ENCODE data around the gene DLGAP4. TPM values are rescaled to one million over a fixed set of nuclear protein-coding genes. Genes with fewer than 3 reads are reported as not detected.
A peak's percentile ranks its signal among the peaks of the same experiment; 100 is the strongest.

Gene DLGAP4
- total and polyA plus RNA-seq, 7 donors: 53.5 to 151 (median 90.4) TPM

DNA sequence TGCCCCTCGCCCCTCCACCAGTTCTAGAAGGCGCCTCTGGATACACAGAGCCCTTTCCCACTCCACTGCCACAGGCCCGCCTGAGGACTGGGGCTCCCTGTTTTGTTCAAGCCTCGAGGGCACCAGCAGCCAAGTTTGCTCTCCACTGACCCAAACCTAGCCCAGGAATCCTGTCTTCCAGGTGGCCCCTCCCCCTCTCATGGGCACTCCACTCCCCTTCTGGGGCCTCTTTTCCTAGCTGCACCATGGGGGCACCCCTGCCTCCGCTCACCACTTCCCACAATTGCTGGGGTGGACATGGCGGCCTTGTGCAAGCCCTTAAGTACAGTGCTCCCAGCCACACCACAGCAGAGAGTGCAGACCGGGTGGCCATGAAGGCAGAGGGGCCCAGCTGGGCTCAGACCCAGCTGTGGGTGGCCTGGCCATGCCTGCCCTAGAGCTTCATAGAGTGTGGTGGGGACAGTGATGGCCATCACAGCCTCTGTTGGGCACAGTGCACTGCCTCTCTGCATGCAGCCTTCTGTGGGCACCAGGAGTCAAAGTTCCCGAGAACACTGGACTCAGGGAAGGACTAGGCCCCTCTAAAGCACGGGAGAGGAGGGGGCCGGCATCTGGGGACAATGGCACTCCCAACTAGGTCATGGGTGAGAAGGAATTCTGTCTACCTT, 236.5 kb downstream of the DLGAP4 start:
- peak in 1 of 2 donors; percentile 41 for DNase-seq

DNA sequence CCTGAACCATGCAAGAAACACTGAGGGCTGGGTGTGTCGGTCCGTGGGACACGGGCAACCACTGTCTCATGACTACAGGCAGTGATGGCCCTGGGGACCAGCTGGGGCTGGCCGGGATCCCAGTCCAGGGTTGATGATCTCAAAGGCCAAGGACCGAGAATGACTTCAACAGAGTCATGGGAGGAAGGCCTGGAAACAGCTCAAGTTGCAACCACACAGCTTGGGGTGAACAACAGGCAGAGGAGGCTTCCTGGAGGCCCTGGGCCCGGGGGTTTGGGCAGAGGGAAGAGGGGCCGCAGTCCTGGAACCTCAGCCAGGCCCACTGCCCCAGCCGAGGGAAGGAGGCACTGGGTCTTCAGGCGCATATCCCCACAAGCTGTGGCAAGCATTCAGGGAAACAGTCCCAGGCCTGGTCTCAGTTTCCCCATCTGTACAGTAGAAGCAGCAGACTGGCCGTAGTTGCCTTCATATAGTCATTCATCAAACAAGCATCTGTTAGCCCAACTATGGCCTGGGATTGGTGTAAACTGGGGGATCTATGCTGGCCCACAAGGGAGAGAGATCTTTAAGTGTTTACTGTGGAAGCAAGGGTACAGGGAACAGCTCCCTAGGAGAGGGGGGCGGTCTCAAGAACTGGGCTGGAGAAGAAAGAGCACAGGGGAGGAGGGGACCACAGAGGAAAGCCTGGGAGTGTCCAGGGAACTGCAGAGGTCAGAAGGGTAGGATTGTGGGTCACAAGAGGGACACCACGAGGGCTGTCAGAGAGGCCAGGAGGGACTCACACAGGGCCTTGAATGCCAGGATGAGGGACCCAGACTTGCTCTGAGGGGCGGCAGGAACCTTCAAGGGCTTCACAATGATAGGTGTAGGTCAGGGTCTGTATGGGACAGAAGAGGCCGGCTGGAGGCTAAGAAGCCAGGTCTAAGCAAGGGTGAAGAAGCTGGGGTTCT, 237.3 kb downstream of the DLGAP4 start:
- peaks cover 8% of the 10 kb centered on the region for H3K4me1 ChIP-seq
- H3K4me3 ChIP-seq: peak overlapping the region; percentile 74
- intact Hi-C loops (cut with DNase I): no loop called here
- ATAC-seq (peak; percentile 20 to 59 (median 38)), DNase-seq (peak; percentile 88 to 90)
- H3K27me3 ChIP-seq (ENCODE audit: insufficient read depth in 3 of 3, low read length in 2 of 3): no peaks in the 10 kb centered on the region
- TF ChIP-seq, protein P1, sequence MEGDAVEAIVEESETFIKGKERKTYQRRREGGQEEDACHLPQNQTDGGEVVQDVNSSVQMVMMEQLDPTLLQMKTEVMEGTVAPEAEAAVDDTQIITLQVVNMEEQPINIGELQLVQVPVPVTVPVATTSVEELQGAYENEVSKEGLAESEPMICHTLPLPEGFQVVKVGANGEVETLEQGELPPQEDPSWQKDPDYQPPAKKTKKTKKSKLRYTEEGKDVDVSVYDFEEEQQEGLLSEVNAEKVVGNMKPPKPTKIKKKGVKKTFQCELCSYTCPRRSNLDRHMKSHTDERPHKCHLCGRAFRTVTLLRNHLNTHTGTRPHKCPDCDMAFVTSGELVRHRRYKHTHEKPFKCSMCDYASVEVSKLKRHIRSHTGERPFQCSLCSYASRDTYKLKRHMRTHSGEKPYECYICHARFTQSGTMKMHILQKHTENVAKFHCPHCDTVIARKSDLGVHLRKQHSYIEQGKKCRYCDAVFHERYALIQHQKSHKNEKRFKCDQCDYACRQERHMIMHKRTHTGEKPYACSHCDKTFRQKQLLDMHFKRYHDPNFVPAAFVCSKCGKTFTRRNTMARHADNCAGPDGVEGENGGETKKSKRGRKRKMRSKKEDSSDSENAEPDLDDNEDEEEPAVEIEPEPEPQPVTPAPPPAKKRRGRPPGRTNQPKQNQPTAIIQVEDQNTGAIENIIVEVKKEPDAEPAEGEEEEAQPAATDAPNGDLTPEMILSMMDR (IDR thresholded peaks at IDR 0.05): no peak
- H3K27ac ChIP-seq: peak overlapping the region; percentile 79
- H3K36me3 ChIP-seq (ENCODE audit: insufficient read depth in 1 of 2, low read depth in 1 of 2): peaks cover 0 to 3% of the 10 kb centered on the region in 2 donors
- 62 to 68% (median 66%) methylated on average over 13 to 14 of the region's 14 CpGs for WGBS, 3 donors
- H3K9me3 ChIP-seq: no peaks in the 10 kb centered on the region

More for the DNA sequence above, 236.5 kb downstream of the DLGAP4 start:
- no peaks in the 10 kb centered on the region for H3K27me3 ChIP-seq (ENCODE audit: insufficient read depth in 3 of 3, low read length in 2 of 3)
- H3K4me1 ChIP-seq: peaks cover 8% of the 10 kb centered on the region
- peaks cover 0 to 3% of the 10 kb centered on the region in 2 donors for H3K36me3 ChIP-seq (ENCODE audit: insufficient read depth in 1 of 2, low read depth in 1 of 2)
- peak overlapping the region; percentile 74 for H3K4me3 ChIP-seq
- peak in 2 of 4 donors; percentile 3 to 5 for ATAC-seq
- TF ChIP-seq, protein P1 (IDR thresholded peaks at IDR 0.05): no peak
- intact Hi-C loops (cut with DNase I): no loop called here
- no peaks in the 10 kb centered on the region for H3K9me3 ChIP-seq
- WGBS, 3 donors: 78 to 79% (median 79%) methylated on average over 10 of the region's 10 CpGs
- H3K27ac ChIP-seq: peak overlapping the region; percentile 79

DNA sequence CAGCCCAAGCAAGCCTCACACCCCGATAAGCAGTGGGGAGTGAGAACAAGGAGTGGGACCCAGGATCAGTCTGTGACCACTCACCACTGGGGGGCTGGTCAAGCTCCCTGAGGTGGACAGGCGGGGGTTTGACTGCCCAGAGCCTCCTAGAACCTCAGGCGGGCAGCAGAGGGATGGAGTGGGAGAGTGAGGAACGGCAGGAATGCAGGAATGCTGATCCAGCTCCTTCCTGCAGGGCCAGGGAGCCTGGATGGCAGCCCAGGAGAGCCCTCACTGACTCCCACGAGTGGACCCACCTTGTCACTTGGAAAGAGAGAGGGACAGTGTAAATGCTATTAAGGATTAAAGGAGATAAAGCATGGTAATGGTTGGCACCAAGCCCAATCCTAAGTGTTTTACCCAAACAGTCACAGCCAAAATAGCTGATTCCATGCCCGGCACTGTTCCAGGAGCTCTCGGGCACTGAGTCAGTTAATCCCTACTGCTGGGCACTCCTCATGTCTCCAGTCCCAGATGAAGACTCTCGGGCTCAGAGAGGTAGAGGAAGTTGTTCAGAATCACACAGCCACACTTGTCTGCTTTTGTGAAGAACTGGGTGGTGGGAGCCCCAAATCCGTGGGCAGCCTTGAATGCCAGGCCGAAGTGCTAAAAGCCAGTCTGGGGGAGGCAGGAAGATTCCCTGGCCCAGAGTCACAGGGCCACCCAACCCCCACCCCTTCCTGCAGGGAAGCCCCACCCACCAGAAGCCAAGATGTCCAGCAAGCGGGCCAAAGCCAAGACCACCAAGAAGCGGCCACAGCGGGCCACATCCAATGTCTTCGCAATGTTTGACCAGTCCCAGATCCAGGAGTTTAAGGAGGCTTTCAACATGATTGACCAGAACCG, 238.2 kb downstream of the DLGAP4 start:
- DNase-seq (peak in 1 of 2 donors; percentile 51), ATAC-seq (no peak)
- intact Hi-C loops (cut with DNase I): no loop called here
- no peaks in the 10 kb centered on the region for H3K9me3 ChIP-seq
- H3K36me3 ChIP-seq (ENCODE audit: insufficient read depth in 1 of 2, low read depth in 1 of 2): peaks cover 0 to 3% of the 10 kb centered on the region in 2 donors
- H3K27me3 ChIP-seq (ENCODE audit: insufficient read depth in 3 of 3, low read length in 2 of 3): no peaks in the 10 kb centered on the region
- TF ChIP-seq, protein P1 (IDR thresholded peaks at IDR 0.05): no peak
- H3K4me1 ChIP-seq: peaks cover 8% of the 10 kb centered on the region
- H3K27ac ChIP-seq: peak overlapping the region; percentile 79
- WGBS, 3 donors: 53 to 69% (median 65%) methylated on average over 15 of the region's 15 CpGs
- H3K4me3 ChIP-seq: peak overlapping the region; percentile 74

DNA sequence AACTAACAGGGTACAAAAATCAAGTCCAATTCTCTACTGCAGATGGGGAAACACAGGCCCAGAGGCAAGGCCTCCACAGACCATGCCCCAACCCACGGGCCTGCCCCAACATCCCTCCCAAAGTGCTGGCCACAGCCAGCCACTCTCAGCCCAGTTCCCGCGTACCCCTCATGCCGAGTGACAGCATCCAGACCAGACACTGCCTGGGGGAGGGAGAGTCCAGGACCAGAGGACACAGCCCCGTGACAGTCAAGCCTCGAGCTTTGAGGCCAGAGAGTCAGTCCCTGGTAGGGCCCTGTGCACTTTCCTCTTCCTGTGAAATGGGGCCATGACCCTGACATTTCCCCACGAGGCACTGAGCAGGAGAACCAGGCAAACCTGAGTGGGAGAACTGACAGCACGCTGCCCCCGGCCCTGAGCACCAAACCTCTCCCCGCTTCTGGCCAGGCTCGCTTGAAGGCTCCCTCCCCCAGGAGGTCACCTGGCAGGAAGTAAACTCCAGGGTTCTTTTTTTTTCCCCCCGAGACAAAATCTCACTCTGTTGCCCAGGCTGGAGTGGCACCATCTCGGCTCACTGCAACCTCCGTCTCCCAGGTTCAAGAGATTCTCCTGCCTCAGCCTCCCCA, 240.1 kb downstream of the DLGAP4 start:
- DNase-seq (peak in 1 of 2 donors; percentile 38), ATAC-seq (no peak)
- WGBS, 3 donors: 78 to 84% (median 83%) methylated on average over 14 of the region's 14 CpGs
- Histone ChIP-seq H3K9me3 (no peaks in the 10 kb centered on the region), H3K27me3 (ENCODE audit: insufficient read depth in 3 of 3, low read length in 2 of 3) (no peaks in the 10 kb centered on the region), H3K4me1 (peaks cover 8% of the 10 kb centered on the region), H3K27ac (no peak overlapping the region), H3K36me3 (ENCODE audit: insufficient read depth in 1 of 2, low read depth in 1 of 2) (peaks cover 0 to 3% of the 10 kb centered on the region in 2 donors), H3K4me3 (no peak overlapping the region)
- intact Hi-C loops (cut with DNase I): no loop called here
- TF ChIP-seq, protein P1 (IDR thresholded peaks at IDR 0.05): no peak

Data from psoas muscle (tissue), 8 donors.